Effector CD8-positive, alpha-beta T cell (primary cell): ENCODE data around the gene KLC3.
"Not testable (repeated sequence)": the region's sequence is repeated elsewhere in the genome, so short reads cannot be mapped to it uniquely, and the experiment has no call there.

Source experiments
- DNase-seq: peaks from one replicate; lab custom pipeline; 2025; lab: John Stamatoyannopoulos, UW

Gene KLC3

DNA sequence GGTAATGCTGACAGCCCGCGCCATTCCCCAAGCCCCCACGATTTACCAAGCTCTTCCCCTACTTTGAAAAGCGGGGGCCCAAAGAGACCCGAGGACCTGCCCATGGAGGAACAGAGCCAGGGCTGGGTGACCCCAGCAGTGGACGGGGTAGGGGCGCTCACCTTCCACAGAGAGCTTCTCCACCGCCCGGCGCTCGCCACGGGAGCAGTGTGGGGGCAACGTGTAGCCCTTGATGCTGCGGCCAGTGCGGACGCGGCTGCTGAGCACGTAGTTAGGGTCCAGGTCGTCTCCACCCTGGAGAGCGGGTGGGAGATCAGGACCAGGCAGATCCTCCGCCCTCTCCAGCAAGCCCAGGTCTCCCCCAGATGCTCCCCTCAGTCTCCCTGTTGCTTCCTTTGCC lies 25.2 kb upstream of the KLC3 start:
- no peak for DNase-seq

DNA sequence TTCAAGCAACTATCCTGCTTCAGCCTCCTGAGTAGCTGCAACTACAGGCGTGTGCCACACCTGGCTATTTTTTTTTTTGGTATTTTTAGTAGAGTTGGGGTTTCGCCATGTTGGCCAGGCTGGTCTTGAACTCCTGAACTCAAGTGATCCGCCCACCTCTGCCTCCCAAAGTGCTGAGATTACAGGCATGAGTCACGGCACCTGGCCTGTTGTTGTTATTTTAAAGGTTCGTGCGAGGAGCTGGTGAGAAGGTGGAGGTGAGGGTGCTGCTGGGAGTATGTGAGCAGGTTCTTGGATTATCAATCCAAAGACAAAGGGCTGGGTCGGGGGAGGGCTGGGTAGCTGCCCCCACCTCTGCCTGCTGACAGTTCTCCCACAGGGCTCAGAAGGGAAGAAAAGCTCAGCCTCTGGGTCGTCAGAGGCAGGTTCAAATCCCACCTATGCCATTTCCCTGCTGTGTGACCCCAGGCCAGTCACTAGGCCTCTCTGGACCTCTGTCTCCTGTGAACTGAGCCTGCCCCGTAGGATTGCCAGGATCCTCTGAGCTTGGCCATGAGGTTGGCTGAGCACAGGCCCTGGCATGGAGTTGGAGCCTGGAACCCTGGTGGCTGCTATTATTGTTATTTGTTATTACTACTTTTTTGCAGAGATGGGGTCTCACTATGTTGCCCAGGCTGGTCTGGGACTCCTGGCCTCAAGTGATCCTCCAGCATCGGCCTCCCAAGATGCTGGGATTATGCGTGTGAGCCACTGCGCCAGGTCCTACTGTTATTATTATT lies 19.4 kb upstream of the KLC3 start:
- no peak for DNase-seq

GRCh38 chr19:45321848-45322247 lies 18.7 kb upstream of the KLC3 start:
- DNase-seq, result no peak

GRCh38 chr19:45322311-45322710 lies 18.2 kb upstream of the KLC3 start:
- DNase-seq, result no peak

DNA sequence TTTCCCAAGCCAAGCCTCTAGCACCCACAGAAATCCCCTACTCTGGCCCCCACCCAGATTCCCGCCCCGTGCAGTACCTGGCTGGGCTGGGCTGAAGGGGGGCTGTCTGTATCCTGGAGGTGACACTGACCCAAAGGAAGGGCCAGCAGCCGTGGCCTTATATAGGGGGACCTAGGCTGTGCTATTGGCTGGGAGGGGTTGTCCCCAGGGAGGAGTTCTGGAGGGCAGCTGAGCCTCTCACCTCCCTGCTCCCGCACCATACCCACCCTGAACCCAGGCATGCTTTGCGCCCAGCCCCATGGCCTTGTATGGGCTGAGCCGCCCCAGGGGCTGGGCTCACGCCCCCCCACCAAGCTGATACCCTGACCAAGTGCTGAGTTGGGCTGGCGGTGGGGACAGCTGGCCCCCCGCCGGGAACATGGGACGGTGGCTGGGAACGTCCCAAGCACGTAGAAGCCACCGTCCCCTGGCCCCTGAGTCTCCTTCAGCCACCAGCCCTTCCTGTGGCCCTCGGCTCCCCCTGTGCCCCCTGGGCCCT lies 17.7 kb upstream of the KLC3 start, which contains the start of gene CKM:
TSS of gene CKM (minus strand) at position 132 of the 538 bp plus-strand sequence. CDS start 3,162 bp downstream, outside the sequence.
- no peak for DNase-seq

DNA sequence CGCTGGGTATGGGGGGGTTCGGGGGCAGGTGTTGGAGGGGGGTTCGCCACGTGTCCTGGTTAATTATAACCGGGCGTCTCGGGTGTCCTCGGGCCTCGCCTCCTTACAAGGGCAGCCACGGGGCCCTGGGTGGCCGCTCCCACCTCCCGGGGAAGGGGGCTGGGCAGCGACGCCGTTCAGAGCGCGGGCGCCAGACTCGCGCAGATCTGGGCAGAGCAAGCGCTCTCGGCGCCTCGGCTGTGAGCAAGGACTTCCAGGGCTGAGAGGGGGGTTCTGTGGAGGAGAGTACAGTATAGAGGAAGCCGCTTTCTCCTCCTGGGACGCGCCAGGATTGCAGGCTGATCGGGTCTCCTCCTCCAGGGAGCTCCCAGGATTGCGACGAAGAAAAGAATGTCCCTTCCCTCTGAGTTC lies 16.9 kb upstream of the KLC3 start:
- DNase-seq, result no peak

DNA sequence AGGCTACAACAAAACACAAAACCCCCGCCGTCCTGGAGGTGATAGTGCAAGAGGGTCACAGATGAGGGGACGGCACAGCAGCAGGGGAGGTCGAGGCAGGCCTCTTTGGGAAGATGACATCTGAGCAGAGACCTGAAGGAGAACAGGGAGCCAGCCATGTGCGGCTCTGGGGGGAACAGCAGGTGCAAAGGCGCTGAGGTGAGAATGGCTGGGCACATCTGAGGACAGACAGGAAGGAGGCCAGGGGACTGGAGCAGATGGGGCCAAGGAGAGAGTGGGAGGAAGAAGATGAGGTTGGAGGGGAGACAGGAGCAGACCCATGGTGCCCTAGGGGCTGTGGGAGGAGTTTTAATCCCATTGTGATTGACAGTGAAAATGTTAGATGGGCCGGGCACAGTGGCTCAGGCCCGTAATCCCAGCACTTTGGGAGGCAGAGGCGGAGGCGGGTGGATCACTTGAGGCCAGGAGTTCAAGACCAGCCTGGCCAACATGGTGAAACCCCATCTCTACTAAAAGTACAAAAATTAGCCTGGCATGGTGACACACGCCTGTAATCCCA lies 16.1 kb upstream of the KLC3 start:
- no peak for DNase-seq

DNA sequence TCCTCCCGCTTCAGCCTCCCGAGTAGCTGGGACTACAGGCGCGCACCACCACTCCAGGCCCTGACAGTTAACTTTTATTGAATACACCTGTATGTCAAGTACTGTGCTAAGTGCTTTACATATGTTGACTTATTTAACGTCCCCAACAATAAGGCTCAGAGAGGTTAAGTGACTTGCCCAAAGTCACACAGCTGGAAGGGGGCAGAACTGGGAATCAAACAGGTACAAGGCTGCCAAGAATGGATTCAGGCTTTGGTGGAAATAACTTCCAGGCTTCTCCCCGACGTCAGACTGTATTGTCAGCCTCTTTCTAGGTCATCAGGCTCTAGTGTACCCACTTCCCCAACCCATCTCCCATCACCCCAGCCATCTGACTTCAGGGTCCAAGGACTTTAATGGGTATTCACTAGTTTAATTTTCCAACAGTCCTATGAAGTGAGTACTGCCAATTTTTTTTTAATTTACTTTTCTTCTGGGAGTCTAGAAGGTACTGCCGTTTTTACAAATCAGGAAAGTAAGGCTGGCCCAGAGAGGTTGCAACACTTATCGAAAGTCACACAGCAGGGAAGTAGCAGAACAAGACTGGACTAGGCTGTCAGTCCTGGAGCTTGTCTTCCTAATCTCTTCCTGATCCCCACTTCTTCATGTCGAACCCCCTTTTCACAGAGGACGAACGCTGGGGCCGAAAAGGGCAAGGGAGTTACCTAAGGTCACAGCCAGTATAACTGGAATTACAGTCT lies 13.0 kb upstream of the KLC3 start:
- DNase-seq, result no peak

DNA sequence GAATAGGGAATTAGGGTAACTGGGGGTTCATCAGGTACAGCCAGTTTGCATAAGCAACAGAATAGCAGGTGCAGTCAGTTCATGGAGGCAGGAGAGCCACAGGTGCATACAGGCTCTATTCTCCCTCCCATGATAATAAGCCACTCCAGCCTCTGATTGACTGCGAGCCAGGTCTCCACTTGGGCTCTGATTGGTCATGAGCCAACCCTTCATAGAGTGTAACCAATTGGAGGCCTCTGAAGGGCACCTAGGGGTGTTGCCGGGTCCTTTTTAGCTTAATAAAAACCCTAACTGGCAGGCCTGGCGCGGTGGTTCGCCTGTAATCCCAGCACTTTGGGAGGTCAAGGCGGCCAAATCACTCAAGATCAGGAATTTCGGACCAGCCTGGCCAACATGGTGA lies 9.1 kb upstream of the KLC3 start:
- no peak for DNase-seq

- no peak for DNase-seq
Measured at GRCh38 chr19:45333609-45334303, 6.8 kb upstream of the KLC3 start.

- DNase-seq, result not testable (repeated sequence)
Measured at GRCh38 chr19:45334881-45335280, 5.7 kb upstream of the KLC3 start.

DNA sequence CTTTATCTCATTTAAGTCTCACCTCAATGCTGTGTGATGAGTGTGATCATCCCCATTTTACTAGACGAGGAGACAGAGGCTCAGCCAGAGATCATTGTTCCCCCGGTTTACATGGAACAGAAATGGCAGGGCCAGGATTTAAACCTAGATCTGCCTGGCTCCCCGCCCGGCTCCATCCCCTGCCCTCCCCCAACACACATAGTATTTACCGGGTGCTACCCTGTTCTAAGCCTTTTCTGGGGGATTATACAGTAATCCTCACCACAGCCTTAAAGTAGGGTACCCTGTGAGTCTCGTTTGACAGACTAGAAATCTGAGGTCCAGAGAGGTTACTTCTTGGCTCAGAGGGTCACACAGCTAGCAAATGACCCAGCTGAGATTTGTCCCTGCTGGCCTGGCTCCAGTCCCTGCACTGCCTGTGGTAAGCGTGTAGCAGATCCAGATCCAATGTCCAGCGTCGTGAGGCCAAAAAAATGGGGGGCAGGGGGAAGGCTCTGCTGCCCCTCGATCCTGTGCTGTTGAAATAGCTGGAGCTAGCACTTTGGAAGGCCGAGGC lies 3.8 kb upstream of the KLC3 start:
- no peak for DNase-seq

GRCh38 chr19:45339629-45340028 lies 921 bp upstream of the KLC3 start:
- no peak for DNase-seq

GRCh38 chr19:45340899-45341453 lies 426 bp downstream of the KLC3 start:
- DNase-seq, result no peak

DNA sequence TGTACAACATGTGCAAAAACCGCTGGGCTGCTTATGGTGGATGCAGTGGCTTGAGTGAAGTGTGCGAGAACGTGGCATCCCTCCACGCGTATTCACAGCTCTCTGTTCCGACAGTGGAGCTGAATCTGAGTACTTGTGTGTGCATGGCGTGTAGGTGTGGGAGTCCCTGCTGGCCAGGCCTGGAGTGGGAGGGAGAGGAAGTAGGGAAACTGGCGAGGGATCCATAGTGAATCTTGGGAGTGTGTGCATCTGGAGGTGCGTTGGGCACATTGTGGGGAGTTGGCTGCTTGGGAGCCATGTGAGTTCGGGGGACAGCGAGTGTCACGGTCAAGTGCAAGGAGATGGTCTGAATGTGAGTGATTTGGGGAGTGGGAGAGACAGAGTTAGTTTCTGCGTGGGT lies 2.4 kb downstream of the KLC3 start:
- no peak for DNase-seq

DNA sequence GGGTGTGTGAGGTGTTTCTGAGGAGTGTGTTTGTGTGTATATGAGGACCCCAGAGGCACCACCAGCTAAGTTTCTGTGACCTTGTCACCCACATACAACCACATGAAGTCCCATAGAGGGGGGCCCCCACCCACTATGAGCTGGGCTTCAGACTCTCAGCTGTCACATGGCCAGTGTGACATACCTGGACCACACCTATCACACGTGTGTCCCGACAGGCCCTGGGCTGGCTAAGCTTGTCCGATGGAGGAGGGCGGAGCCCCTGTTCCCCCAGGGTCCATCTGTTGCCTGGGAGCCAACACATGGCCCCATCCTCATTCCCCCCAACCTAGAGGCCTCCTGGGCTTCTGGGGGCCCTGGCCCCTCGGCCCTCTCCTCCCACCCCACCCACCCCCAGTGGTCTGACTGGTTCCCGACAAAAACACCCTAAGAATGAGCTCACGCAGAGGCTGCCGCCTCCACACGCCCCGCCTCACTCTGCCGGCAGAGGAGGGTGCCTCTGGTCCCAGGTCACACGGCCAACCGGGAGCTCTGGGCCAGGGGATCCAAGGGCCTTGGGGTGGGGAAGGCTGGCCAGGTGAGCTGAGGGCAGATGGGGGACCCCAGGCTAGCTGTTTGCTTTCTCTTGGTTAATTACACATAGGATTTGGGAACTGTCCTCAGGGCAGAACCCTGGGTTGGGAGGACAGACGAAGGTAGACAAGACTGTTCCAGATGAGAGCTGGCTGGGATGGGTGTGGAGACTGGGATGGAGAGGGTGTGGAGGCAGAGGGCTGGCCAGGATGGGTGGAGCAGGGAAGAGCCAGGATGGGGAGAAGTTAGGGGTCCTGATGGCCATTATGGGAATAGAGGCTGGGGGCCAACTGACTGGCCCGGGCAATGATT lies 4.3 kb downstream of the KLC3 start:
- no peak for DNase-seq

DNA sequence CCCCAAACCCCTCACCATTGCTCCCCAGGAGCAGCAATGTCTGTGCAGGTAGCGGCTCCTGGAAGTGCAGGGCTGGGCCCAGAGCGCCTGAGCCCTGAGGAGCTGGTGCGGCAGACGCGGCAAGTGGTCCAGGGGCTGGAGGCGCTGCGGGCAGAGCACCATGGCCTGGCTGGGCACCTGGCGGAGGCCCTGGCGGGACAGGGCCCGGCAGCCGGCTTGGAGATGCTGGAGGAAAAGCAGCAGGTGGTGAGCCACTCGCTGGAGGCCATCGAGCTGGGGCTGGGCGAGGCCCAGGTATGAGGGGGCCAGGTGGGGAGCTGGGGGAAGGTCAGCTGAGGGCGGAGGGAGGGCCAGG lies 4.9 kb downstream of the KLC3 start:
- no peak for DNase-seq

GRCh38 chr19:45346449-45346848 lies 5.9 kb downstream of the KLC3 start:
- no peak for DNase-seq

DNA sequence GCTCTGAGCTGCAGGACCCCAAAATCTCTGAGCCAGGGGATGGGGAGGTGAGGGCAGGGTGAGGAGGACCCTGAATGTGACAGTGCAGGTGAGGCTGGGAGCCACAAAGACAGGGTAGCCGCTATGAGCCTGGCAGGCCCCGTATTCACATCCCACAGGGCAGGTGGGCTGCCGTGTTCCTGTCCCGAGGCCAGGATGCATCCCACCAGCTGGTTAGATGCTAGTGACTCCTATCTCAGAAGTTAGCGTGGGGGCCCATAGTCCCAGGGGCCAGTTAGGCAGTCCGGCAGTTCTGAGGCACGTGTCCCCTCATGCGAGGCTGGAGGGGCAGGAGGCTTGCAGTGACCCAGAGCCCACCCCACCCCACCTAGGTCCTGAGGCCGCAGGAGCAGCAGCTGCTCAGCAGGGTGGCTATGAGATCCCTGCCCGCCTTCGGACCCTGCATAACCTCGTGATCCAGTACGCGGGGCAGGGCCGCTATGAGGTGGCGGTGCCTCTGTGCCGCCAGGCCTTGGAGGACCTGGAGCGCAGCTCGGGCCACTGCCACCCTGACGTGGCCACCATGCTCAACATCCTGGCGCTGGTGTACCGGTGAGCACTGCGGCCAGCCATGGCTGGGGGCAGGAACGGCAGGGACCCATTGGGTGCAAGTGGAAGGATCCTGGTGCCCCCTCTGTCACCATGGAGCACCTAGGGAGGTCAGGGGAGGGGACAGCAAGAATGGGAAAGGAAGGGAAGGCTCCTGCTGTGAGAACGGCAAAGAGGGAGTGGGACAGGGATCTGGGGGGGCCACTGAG lies 7.2 kb downstream of the KLC3 start:
- no peak for DNase-seq
